Stomach (tissue), 4 donors: ENCODE data around the gene CEP295NL.

Experiments used
- EP300 ChIP-seq: sonication (generic); formaldehyde crosslinking; IDR thresholded peaks from one replicate; pipeline ENCODE4 v1.6.1; 2017; ENCODE audit warnings: antibody characterized with exemption
- POLR2AphosphoS5 ChIP-seq, 3 donors: sonication (generic); formaldehyde crosslinking; IDR thresholded peaks; one replicate each; pipeline ENCODE4 v1.6.1; 2016; ENCODE audit warnings: antibody characterized with exemption in 3 of 3
- TF ChIP-seq, protein P1 (sequence below), 7 experiments: fragments of 450-650 bp in 4 of 7; fragments of 200-600 bp in 3 of 7; sonication (generic) in 3 of 7; IDR thresholded peaks; one replicate each; pipeline ENCODE4 v1.5.1; 2016 to 2019; ENCODE audit warnings: antibody characterized with exemption in 7 of 7, control low read depth in 2 of 7, mild to moderate bottlenecking in 1 of 7

- TF ChIP-seq, protein P1, sequence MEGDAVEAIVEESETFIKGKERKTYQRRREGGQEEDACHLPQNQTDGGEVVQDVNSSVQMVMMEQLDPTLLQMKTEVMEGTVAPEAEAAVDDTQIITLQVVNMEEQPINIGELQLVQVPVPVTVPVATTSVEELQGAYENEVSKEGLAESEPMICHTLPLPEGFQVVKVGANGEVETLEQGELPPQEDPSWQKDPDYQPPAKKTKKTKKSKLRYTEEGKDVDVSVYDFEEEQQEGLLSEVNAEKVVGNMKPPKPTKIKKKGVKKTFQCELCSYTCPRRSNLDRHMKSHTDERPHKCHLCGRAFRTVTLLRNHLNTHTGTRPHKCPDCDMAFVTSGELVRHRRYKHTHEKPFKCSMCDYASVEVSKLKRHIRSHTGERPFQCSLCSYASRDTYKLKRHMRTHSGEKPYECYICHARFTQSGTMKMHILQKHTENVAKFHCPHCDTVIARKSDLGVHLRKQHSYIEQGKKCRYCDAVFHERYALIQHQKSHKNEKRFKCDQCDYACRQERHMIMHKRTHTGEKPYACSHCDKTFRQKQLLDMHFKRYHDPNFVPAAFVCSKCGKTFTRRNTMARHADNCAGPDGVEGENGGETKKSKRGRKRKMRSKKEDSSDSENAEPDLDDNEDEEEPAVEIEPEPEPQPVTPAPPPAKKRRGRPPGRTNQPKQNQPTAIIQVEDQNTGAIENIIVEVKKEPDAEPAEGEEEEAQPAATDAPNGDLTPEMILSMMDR (IDR thresholded peaks at IDR 0.05) = no peak
- peak in 2 of 3 donors; percentile 8 to 31 for TF ChIP-seq POLR2AphosphoS5 (IDR thresholded peaks at IDR 0.05)
- TF ChIP-seq EP300 = no peak
These were observed 18.5 kb upstream of the CEP295NL start for GRCh38 chr17:78921437-78921971.
